ENCODE measurements around the gene PRKAR1B.

Gene PRKAR1B

DNA sequence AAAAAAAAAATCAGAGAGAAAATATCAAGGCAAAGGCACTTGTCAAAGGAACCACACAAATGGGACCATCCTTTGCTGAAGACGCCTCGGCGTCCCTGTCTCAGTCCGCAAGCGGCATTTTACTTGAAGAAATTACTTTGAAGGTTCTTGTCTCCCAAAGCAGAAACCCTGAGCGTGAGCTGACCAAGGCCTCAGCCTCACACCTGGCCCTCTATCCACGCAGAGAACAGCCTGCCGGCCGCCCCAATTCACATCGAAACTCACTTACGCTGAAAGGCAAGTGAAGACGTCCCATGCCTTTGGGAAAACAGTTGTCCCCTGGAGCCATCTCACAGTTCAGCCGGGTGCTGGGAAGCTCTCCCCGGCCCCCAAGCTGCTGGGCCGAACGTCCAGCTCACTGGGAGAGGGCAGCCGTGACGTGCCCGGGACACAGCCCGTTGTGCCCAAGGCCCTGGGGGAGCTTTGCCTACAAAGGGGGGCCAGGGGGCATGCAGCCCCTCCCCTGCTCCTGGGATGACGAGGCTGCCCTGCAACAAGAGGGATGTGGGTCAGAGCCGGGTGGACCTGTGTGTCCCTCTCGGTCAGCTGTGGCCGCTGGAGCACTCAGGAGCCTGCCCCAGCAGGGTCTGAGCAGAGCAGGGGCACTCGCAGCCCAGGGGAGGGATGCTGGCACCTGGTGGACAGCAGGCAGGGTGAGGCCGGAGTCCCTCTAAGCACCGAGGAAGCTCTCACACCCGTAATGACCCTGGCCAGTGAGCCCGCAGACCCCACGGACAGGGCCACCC, 157.8 kb downstream of the PRKAR1B start:
- Histone ChIP-seq H3K4me1 (ENCODE audit: control insufficient read depth, insufficient read depth, low read length) (no peaks in the 10 kb centered on the region), H3K27ac (ENCODE audit: extremely low read depth, low read depth, low read length) (no peak overlapping the region), H3K9me3 (ENCODE audit: control insufficient read depth, insufficient read depth, low read depth, low read length) (no peaks in the 10 kb centered on the region), H3K4me3 (ENCODE audit: low read depth, low read length) (no peak overlapping the region), H3K36me3 (ENCODE audit: control insufficient read depth in 2 of 2, insufficient read depth in 1 of 2, low read length in 2 of 2) (no peaks in the 10 kb centered on the region)
- ChIA-PET POLR2A (no interaction called here), CTCF (no interaction called here)
- no peak for TF ChIP-seq ZFP69B (tag by site-specific recombination; IDR thresholded peaks at IDR 0.05)
- TF ChIP-seq ZNF146 (tag by site-specific recombination; IDR thresholded peaks at IDR 0.05) = no peak
- no peak for TF ChIP-seq ZNF138 (tag by site-specific recombination; IDR thresholded peaks at IDR 0.05; ENCODE audit: borderline replicate concordance)
- TF ChIP-seq, protein P1, sequence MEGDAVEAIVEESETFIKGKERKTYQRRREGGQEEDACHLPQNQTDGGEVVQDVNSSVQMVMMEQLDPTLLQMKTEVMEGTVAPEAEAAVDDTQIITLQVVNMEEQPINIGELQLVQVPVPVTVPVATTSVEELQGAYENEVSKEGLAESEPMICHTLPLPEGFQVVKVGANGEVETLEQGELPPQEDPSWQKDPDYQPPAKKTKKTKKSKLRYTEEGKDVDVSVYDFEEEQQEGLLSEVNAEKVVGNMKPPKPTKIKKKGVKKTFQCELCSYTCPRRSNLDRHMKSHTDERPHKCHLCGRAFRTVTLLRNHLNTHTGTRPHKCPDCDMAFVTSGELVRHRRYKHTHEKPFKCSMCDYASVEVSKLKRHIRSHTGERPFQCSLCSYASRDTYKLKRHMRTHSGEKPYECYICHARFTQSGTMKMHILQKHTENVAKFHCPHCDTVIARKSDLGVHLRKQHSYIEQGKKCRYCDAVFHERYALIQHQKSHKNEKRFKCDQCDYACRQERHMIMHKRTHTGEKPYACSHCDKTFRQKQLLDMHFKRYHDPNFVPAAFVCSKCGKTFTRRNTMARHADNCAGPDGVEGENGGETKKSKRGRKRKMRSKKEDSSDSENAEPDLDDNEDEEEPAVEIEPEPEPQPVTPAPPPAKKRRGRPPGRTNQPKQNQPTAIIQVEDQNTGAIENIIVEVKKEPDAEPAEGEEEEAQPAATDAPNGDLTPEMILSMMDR (tag by site-specific recombination; IDR thresholded peaks at IDR 0.05) = no peak
- no peak for TF ChIP-seq ZNF112 (tag by site-specific recombination; IDR thresholded peaks at IDR 0.05)
- TF ChIP-seq, protein P2, sequence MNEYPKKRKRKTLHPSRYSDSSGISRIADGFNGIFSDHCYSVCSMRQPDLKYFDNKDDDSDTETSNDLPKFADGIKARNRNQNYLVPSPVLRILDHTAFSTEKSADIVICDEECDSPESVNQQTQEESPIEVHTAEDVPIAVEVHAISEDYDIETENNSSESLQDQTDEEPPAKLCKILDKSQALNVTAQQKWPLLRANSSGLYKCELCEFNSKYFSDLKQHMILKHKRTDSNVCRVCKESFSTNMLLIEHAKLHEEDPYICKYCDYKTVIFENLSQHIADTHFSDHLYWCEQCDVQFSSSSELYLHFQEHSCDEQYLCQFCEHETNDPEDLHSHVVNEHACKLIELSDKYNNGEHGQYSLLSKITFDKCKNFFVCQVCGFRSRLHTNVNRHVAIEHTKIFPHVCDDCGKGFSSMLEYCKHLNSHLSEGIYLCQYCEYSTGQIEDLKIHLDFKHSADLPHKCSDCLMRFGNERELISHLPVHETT (tag by site-specific recombination; IDR thresholded peaks at IDR 0.05) = no peak
- TF ChIP-seq, protein P3, sequence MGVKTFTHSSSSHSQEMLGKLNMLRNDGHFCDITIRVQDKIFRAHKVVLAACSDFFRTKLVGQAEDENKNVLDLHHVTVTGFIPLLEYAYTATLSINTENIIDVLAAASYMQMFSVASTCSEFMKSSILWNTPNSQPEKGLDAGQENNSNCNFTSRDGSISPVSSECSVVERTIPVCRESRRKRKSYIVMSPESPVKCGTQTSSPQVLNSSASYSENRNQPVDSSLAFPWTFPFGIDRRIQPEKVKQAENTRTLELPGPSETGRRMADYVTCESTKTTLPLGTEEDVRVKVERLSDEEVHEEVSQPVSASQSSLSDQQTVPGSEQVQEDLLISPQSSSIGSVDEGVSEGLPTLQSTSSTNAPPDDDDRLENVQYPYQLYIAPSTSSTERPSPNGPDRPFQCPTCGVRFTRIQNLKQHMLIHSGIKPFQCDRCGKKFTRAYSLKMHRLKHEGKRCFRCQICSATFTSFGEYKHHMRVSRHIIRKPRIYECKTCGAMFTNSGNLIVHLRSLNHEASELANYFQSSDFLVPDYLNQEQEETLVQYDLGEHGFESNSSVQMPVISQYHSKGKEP (tag by site-specific recombination; IDR thresholded peaks at IDR 0.05) = no peak
- TF ChIP-seq ZNF558 (tag by site-specific recombination; IDR thresholded peaks at IDR 0.05) = no peak
- TF ChIP-seq ZNF596 (tag by site-specific recombination; IDR thresholded peaks at IDR 0.05) = no peak
- no peak for TF ChIP-seq SALL2 (tag by site-specific recombination; IDR thresholded peaks at IDR 0.05; ENCODE audit: borderline replicate concordance)
- TF ChIP-seq ZNF214 (tag by site-specific recombination; IDR thresholded peaks at IDR 0.05; ENCODE audit: borderline replicate concordance) = no peak
- TF ChIP-seq ZSCAN30 (tag by site-specific recombination; IDR thresholded peaks at IDR 0.05) = no peak

DNA sequence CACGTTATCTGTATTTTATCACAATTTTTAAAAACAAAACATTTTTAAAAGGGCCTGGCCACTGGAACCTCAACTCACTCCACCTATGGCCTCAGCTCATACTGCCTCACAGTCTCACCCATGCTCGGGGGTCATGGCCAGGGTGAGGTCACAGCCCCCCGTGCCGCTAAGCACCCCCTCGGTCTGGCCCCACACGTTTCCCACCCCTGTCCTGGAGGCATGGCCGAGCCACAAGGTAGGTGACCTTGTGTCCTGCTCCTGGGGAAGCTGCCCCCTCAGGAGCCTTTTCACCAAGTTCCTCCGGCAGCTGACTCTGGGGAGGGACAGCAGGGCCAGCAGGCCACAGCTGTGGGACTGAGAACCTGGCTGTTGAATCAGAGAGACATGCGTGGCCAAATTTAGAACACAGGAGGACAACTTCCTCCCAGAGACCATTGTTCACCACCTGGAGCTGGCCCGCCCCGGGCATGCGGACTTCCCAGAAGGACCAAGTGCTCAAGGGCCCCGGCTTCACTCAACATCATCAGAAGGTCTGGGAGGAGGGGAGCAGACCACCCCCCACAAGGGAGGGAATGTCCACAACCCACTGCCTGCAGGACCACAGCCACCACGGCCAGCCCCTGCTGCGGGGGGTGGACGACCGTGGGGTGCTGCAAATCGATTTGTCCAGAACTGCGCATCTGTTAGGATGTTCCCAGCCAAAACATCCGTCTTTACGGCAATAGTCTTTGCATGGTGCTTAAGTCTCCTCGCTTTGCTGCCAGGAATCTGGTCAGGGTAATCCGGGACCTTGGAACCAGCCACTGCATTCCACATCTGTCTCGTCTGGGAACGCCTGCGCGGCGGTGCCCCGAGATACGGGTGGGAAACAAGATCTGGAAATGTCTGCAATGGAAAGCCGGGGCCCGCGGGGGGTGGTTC, 158.8 kb downstream of the PRKAR1B start:
- Histone ChIP-seq H3K4me1 (ENCODE audit: control insufficient read depth, insufficient read depth, low read length) (no peaks in the 10 kb centered on the region), H3K27ac (ENCODE audit: extremely low read depth, low read depth, low read length) (no peak overlapping the region), H3K9me3 (ENCODE audit: control insufficient read depth, insufficient read depth, low read depth, low read length) (no peaks in the 10 kb centered on the region), H3K4me3 (ENCODE audit: low read depth, low read length) (no peak overlapping the region), H3K36me3 (ENCODE audit: control insufficient read depth in 2 of 2, insufficient read depth in 1 of 2, low read length in 2 of 2) (no peaks in the 10 kb centered on the region)
- TF ChIP-seq, protein P4, sequence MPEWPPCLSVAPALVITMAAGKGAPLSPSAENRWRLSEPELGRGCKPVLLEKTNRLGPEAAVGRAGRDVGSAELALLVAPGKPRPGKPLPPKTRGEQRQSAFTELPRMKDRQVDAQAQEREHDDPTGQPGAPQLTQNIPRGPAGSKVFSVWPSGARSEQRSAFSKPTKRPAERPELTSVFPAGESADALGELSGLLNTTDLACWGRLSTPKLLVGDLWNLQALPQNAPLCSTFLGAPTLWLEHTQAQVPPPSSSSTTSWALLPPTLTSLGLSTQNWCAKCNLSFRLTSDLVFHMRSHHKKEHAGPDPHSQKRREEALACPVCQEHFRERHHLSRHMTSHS (tag by site-specific recombination; IDR thresholded peaks at IDR 0.05) = no peak
- TF ChIP-seq ZNF169 (tag by site-specific recombination; IDR thresholded peaks at IDR 0.05) (no peak), ZNF174 (tag by site-specific recombination; IDR thresholded peaks at IDR 0.05) (no peak), ZNF366 (tag by site-specific recombination; conservative IDR thresholded peaks at IDR 0.05) (no peak), MEIS1 (CRISPR knock-in tag; IDR thresholded peaks at IDR 0.05; ENCODE audit: borderline replicate concordance) (no peak), ZNF529 (tag by site-specific recombination; IDR thresholded peaks at IDR 0.05; ENCODE audit: insufficient replicate concordance) (no peak), ZNF24 (tag by site-specific recombination; IDR thresholded peaks at IDR 0.05) (no peak)
- CTCF ChIA-PET = no interaction called here
- POLR2A ChIA-PET = no interaction called here
